Measurements from ENCODE around the gene ZIC4.

ZIC4 gene

GRCh38 chr3:147418371-147418781, 12.0 kb upstream of the ZIC4 start:
- DNase-seq (ENCODE audit: low read depth in 3 of 3), result no peak

GRCh38 chr3:147417551-147418295, 11.4 kb upstream of the ZIC4 start:
- no peak for DNase-seq (ENCODE audit: low read depth in 3 of 3)

DNA sequence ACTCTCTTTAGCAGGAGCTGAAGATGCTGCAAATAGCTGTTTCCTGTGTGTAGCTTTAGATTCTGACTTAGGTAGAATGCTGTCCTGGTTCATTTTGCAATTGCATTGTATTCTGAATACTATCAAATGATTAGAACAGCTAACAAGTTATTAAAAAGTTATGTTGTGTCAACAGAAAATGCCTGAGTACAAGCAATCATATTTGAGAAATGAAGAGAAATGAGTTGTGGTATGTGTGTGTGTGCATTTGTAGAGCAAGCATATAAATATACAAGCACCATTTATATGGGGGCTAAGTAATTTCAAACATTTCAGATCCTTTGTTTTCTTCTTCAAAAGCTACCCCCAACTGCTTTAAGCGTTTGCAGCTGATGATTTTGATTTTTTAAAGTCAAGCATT, 10.6 kb upstream of the ZIC4 start:
- no peak for DNase-seq (ENCODE audit: low read depth in 3 of 3)

DNA sequence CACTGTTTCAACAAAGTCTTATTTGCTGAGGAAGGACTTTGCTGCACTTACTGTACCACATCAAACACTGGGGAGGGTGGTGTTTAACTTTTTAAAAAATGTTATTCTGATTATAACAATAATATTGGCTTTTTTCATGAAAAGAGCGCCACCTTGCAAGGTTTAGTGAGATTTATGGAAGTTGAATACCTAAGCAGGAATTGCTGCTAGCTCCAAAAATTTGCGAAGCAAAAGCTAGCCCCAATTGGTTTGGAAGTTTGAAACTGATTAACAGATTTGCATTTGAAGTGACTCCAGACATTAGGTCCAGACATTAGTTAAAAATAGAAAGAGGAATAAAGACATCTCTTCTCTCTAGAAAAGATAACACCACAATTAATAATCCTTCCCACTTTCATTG, 9.5 kb upstream of the ZIC4 start:
- no peak for DNase-seq (ENCODE audit: low read depth in 3 of 3)

DNA sequence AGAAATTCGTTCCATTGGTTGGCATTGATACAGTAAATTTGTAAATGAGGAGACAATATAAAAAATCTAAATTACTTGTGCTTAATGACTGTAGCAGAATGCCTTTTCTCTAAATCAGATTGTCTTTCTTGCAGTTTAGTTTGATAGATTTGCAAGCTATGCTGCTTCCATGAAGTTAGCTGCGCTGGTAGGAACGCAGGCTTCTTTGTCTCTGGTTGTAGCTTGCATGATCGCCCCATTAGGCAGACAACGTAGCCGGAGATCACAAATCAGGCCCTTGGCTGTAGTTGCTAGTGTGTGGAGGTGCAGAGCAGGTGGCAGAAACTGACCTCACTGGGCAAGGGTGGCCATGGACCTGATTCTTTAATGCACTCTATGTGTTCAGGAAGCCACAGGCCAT, 8.9 kb upstream of the ZIC4 start:
- DNase-seq (ENCODE audit: low read depth in 3 of 3), result no peak

DNA sequence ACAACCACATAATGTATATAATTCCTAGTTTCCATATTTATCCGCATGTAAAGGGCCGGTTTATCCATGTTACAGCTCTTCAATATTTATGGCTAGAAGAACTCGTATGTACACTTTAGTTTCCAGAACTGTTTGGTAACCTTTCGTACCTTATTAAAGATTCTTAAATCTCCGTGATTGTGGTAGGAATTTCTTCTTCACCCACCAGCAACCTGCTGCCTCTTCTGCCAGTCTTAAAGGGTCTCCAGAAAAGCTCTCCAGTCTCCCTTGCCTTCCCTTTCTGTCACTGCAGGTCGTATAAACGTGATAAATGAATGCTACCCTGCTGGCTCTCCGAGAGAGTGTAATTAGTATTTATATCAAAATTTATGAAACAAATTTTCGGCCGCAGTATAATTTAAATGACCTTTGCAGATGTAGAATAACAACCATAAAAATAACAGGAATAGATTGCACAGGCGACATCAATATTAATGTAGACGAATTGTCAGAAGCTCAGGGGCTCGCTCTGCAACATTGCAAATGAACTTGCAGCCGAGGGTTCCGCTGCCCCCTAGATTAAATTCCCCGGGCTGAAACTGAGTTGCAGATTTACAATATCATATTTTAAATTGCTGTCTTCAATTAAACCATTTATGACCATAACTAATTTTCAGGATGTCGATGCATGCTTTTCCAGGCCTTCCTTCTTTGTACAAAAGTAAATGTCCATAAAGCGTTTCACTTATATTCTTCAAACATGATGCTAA, 8.2 kb upstream of the ZIC4 start:
- no peak for DNase-seq (ENCODE audit: low read depth in 3 of 3)

DNA sequence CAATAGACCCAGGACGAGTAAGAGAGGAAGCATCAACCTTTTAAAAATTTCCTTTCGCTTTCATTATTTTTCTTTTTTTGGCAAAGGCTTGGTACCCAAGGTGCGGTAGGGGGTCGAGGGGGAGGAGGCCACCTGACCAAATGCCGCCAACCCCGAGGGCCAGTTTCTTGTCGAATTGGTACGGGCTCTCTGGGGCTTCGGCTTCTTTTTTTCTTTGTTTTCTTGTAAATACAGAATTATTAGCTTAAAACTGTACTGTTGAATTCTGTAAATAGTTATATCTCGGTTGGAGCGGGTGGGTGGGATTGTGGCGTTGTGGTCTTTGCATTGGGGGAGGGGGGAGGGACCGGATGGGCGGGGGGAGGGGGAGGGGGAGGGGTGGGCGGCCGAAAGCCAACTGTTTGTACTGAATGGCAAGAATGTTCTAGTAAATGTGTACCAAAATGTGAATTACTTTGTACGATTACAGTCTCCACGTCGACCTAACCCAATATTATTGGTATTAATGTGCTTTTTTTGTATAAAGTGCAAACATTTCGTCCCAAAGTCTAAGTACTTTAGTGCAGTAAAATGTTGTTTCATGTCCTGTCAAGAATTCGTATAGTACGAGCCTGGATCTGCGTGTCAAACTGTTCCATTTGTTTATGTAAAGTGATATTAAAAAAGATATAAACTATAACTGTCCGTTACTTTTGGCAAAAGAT, 7.5 kb upstream of the ZIC4 start:
- DNase-seq (ENCODE audit: low read depth in 3 of 3), result no peak

GRCh38 chr3:147412917-147413685, 6.8 kb upstream of the ZIC4 start:
- DNase-seq (ENCODE audit: low read depth in 3 of 3), result no peak

DNA sequence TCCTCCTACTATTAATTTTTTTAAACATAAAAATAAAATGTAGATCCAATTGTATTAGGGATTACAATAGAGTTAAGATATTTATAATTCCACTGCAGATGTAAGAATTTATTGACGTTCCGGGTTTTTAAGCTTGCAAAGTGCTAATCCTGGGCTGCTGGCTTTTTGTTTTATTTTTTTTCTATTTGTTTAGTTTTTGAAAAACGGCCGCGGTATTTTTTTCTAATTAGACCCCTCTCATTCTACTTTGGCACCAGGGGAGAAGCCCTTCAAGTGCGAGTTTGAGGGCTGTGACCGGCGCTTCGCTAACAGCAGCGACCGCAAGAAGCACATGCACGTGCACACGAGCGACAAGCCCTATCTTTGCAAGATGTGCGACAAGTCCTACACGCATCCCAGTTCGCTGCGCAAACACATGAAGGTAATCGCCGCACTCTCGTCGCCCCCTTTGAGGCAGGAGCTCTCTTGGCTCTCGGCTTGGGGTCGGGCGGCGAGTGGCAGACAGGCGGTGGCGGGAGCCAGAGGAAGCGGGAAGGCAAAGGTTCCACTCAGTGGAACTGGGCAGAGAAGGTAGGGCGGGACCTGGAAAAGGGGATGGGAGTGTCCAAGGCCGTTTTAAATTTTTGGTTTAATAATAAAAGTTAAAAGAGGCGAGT, 6.0 kb upstream of the ZIC4 start:
- DNase-seq (ENCODE audit: low read depth in 3 of 3), result no peak

DNA sequence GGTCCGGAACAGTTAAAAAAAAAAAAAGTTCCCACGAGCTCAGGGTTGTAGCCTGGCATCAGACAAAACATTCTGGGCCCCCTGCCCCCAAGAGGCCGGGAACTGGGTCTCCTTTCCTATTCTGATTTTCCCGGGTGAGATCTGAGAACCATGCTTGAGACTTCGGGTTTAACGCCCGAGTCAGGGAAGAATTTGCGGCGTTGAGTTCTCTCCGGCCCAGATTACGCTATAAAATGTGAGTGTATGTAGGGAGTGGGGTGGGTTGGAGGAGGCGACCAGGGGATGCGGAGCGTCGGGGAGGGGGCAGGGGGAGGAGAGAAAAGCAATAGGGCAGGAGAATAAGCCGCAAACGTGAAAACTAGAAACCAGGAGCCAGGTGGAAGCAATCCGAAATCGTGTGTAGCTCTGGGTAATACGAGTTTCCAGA, 5.5 kb upstream of the ZIC4 start:
- DNase-seq (ENCODE audit: low read depth in 3 of 3), result no peak

DNA sequence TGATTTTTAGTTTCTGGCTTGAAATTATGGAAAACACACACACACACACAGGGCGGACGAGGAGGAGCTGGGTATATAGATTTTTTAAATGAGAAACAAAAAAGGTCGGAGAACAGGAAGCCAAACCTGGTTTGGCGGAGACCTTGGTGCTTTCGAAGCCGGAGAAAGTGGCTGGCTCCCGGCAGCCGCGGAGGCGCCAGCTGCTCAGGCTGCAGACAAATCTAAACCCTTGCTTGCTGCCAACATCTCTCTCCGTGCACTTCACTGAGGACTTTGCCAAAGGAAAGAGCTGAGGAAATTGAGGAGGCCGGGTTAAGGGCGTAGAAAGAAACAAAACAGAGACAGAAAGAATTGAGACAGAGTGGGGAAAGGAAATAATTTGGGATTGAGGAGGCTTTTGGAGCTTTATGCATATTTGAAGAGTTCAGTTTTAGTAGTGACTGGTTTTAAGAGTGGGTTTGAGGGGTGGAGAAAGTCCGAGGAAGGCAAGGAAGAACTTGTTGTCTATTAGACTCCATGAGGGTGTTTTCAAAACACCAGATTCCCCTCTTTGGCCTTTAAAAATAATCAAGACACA, 5.0 kb upstream of the ZIC4 start:
- DNase-seq (ENCODE audit: low read depth in 3 of 3), result no peak

GRCh38 chr3:147410526-147411237, 4.3 kb upstream of the ZIC4 start:
- no peak for DNase-seq (ENCODE audit: low read depth in 3 of 3)

GRCh38 chr3:147410116-147410525, 3.8 kb upstream of the ZIC4 start:
- DNase-seq (ENCODE audit: low read depth in 3 of 3), result no peak

DNA sequence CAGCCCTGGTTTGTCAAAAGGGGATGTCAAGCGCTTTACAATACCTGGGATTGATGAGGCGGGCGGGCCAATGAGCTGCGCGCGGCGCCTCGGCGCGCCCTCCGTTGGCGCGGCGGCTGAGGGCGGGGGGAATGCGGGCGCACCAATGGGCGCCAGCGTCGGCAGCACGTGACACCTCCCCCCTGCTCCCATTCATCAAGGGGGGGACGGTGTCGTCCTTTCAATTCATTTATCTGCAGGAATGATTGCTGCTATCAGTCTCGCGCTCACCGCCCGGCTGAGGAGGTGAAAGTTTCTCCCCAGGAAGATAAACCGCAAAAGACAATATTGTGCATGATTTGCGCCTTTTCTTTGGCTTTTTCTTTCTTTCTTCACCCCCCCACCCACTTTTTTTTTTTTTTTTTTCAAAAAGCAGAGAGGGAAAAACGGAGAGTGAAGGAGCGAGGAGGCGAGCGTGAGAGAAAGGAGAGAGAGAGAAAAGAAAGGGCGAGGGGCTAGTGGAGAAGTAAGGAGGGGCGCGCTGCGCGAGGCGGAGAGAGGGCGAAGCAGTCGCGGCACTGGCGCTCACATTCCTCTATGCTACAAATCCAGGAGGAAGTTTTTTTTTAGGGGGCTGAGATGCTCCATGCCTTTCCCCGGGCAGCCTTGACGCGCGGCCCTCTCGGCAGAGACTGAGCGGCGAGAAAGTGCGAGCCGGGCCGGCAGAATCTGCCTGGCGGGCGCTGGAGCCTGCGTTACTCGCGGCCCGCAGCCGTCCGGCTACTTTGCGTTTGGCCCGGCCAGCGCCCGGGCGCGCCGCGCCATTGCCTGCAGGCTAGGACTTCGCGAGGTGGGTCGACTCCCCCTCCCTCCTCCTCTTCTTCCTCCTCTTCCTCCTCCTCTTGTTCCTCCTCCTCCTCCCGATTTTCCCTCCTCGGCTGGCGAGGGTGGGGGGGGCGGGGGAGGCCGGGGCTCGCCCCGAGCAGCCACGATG, 3.1 kb upstream of the ZIC4 start, which contains the start of gene ZIC1:
Gene ZIC1, plus strand, starts transcription at position 223 of the 973 bp plus-strand sequence. Its CDS starts 748 bp downstream, at position 971.
- DNase-seq (ENCODE audit: low read depth in 3 of 3), result no peak

GRCh38 chr3:147408188-147409100, 2.1 kb upstream of the ZIC4 start:
- DNase-seq (ENCODE audit: low read depth in 3 of 3), result no peak

DNA sequence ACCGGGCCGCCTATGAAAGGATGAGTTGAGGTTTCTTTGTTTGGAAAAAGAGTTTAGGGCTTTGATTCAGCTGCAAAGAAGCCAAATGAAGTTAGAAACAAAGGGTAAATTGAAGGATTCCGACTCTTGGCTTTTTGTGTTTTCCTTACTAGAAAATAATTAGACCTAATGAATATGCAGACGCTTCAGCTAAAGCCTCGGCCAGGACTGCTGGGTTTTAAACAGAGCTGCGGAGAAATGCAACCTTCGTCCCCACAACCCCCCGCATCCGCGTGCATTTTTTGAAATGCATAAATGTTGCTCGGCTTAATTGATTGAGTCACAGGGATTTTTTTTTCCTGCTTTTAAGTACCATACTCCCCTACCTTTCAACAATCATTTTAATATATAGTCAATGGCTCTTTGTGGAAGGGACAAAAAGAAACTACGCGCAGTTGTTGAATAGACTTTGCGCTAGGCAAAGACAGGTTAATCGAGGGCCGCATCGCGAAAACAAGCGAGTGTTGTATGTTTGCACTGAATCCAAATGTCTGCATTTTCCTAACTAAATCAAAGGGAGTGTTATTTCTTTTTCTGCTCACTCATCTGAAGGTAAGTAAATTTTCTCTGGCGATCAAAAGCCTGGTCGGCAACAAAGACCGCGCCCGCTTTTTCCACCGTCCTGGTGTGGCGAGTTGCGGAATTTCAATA, 1.3 kb upstream of the ZIC4 start:
- no peak for DNase-seq (ENCODE audit: low read depth in 3 of 3)

GRCh38 chr3:147407114-147407497, 763 bp upstream of the ZIC4 start:
- no peak for DNase-seq (ENCODE audit: low read depth in 3 of 3)
